Gastroesophageal sphincter (tissue), 3 donors: ENCODE measurements around the gene SLC18A3.

Source experiments
- EP300 ChIP-seq: sonication (generic); formaldehyde crosslinking; IDR thresholded peaks from one replicate; pipeline ENCODE4 v1.6.1; 2017; ENCODE audit warnings: antibody characterized with exemption, mild to moderate bottlenecking
- POLR2A ChIP-seq, 2 donors: fragments of 450-650 bp; IDR thresholded peaks; one replicate each; pipeline ENCODE4 v1.6.1; 2017; ENCODE audit warnings: antibody characterized with exemption in 2 of 2, mild to moderate bottlenecking in 2 of 2, moderate library complexity in 1 of 2
- POLR2AphosphoS5 ChIP-seq: sonication (generic); formaldehyde crosslinking; IDR thresholded peaks from one replicate; pipeline ENCODE4 v1.6.1; 2017; ENCODE audit warnings: antibody characterized with exemption
- TF ChIP-seq, protein P1 (sequence below), 4 experiments: fragments of 200-600 bp in 2 of 4; fragments of 450-650 bp in 2 of 4; sonication (generic) in 1 of 4; IDR thresholded peaks; one replicate each; pipeline ENCODE4 v1.5.1; 2017 to 2019; ENCODE audit warnings: antibody characterized with exemption in 4 of 4, mild to moderate bottlenecking in 2 of 4, moderate library complexity in 2 of 4

- TF ChIP-seq, protein P1, sequence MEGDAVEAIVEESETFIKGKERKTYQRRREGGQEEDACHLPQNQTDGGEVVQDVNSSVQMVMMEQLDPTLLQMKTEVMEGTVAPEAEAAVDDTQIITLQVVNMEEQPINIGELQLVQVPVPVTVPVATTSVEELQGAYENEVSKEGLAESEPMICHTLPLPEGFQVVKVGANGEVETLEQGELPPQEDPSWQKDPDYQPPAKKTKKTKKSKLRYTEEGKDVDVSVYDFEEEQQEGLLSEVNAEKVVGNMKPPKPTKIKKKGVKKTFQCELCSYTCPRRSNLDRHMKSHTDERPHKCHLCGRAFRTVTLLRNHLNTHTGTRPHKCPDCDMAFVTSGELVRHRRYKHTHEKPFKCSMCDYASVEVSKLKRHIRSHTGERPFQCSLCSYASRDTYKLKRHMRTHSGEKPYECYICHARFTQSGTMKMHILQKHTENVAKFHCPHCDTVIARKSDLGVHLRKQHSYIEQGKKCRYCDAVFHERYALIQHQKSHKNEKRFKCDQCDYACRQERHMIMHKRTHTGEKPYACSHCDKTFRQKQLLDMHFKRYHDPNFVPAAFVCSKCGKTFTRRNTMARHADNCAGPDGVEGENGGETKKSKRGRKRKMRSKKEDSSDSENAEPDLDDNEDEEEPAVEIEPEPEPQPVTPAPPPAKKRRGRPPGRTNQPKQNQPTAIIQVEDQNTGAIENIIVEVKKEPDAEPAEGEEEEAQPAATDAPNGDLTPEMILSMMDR (IDR thresholded peaks at IDR 0.05) = no peak
- TF ChIP-seq POLR2A (IDR thresholded peaks at IDR 0.05) (no peak), POLR2AphosphoS5 (no peak), EP300 (no peak)
Measured at GRCh38 chr10:49656845-49657493, 46.9 kb downstream of the SLC18A3 start.
